Inflammatory macrophage treated with lipopolysaccharide for 1 hour (primary cell): ENCODE measurements around the gene CASK.
A peak's percentile ranks its signal among the peaks of the same experiment; 100 is the strongest.

Source experiments
- DNase-seq, 2 donors: peaks; one replicate each; pipeline ENCODE4 v3.0.0-alpha.2; 2020 to 2022

CASK gene

GRCh38 chrX:41722816-41723618 lies 200.3 kb downstream of the CASK start:
- DNase-seq = peak; percentile 49 to 59

- DNase-seq = no peak
Measured at GRCh38 chrX:41722214-41722613, 201.1 kb downstream of the CASK start.

DNA sequence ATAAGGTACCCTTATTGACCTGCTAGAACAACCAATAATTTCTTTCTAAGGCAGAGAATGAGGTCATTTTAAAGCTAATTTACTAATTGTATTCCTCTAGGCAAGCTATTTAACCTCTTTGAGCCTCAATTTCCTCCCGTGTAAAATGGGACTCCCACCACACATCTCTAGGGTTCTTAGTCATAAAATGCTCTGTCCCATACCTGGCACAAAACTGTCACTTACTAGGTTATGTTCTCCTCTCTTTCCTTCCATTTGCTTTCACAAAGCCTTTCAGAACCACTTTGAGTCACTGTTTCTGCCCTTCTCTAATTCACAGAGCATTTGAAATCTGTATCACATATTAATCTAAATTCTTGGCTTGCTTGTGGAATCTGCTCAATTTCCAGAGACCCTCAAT lies 201.8 kb downstream of the CASK start:
- no peak for DNase-seq

DNA sequence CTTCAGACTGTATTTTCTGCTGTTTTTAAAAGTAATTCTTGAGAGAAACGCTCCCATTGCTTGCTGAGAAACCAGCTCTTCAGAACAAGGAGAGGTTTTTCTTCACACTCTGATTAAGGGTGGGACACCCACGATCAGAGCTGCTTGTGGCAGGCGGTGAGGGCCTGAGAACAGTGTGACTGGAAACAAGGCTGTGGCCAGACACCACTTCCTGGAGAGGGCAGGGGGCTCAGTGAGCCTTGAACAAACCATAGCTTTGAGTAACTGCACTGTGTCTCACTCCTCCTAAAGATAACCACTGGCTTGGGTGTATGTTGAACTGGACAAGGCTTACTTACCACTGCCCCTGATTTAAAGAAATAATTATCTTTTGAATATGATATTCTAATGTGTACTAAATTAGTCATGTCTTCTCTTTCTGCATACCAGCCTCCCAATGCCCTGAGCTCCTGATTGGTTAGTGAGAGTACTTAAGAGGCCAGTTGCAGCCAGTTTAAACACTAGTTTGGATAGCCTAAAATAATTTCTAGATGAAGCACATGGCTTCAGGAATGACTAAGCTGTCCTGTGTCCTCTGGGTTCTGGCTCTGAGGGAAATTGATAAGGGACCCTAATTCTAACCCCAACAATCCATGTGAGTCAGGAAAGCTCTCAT lies 203.1 kb downstream of the CASK start:
- DNase-seq = no peak

- peak in 1 of 2 donors; percentile 32 for DNase-seq
Measured at GRCh38 chrX:41719610-41720009, 203.7 kb downstream of the CASK start.

- no peak for DNase-seq
Measured at GRCh38 chrX:41718481-41719235, 204.7 kb downstream of the CASK start.

DNA sequence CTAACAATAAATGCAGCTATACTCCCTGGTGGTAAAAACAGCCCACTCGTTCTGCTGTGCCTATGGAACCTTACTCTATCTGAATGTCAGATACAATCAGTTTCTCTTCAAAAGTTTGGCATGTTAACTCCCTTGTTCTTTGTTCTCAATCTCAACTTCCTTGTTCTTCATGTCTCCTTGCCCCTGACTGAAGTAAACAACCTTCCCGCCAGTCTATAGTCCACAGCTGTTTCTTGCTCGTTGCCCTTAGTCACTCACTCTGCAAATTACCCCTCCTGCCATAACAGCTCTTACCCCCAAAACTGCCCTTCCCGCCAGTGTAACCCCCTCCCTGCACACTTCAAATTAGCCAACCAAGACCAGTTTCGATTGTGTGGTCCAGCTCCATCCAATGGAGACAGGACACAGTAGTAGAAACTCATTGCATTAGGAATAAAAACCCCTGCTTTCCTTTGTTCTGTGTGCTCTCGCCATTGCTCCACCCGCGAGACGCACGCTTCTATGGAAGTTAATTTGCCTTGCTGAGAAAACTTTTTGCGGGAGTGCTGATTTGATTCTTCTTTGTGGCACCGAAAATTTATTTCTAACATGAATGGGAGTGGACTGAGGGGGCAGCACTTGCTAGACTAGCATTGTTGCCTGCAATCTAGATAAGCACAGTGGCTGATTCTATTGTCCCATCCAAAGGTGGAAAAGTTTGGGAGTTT lies 206.4 kb downstream of the CASK start:
- DNase-seq = no peak

- no peak for DNase-seq
Measured at GRCh38 chrX:41716222-41716621, 207.1 kb downstream of the CASK start.

DNA sequence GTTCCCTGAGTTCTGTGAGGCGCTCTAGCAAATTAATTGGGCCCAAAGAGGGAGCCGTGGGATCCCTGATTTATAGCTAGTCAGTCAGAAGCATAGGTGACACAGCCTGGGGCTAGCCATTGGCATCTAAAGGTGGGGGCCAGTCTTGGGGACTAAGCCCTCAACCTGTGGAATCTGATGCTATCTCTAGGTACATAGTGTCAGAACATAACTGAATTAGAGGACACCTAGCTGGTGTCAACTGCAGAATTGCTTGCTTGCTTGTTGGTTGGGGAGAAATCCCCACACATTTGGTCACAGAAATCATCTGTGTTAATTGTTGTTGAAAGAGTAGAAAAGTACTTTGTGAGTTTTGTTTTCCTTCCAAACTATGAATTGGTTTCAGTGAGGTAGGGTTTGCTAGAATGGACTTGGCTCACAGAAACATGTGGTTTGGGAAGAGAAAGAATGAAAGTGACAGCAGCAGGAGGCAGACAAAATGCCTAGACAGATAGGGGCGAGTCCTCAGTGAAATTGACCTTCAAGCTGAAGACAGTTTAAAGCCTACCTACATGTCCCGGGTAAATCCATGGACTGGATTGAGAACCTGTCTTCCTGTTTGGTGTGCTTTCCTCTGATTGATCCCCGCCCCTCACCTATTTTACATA lies 212.2 kb downstream of the CASK start:
- no peak for DNase-seq

- DNase-seq = no peak
Measured at GRCh38 chrX:41708486-41708885, 214.9 kb downstream of the CASK start.

DNA sequence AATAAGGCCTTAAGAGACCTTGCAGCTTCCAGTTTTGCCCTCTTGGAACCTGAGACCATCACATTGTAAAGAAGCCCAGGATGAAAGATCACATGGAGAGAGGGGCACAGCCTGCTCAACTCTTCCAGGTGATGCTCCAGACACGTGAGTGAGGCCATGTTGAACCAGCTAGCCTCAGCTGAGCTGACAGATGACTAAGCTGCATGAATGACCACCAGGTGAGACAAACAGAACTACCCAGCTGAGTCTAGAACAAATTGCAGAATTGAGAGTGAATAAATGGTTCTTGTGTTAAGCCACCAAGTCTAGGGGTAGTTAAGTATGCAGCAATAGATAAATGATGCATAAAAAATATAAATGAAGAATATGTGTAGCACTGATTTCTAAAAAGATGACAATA lies 216.1 kb downstream of the CASK start:
- DNase-seq = no peak

DNA sequence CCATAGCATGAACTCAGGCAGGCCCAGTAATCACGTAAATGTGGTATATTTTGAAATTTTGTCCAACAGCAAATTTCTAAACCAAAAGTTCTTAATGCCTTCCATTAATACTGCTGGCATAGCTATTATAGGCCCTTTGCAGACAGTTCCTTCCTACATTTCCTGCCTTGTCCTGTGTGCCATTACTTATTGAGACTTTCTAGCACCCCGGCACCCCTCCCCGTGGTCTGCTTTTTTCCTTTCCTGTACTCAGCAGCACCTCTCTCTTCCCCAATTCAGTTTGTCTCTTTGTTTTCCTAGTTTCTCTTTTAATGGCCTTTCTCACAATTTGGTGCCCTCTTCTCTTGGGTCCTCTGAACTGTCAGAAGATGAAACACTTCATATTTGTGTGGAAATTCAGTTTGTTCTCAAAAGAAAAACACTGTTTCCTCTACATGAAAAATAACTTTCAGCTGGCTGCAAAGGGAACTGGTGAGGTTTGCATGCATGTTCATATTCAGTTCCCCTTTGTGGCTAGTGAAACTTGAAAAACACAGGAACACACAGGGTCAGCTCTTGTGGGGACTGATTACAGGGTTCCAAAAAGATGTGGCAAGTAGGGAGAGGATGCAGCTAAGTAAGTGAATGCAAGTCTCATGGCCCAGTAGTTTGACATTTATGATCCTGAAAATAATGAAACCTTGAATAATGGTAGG lies 217.5 kb downstream of the CASK start:
- peak; percentile 49 to 64 for DNase-seq

DNA sequence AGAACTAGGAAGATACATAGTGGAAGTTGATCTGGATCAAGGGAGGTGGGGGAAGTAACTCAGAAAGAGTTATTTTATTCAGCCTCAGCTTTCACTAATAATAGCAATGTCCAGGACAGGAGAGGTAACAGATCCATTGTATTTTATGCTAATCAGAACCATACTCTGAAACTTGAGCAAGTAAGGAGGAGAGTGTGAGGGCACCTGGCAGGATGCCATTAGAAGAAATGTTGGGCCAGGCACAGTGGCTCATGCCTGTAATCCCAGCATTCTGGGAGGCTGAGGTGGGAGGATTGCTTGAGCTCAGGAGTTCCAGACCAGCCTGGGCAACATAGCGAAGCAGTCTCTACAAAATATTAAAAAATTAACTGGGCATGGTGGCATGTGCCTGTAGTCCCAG lies 218.3 kb downstream of the CASK start:
- DNase-seq = no peak

- no peak for DNase-seq
Measured at GRCh38 chrX:41703574-41704029, 219.8 kb downstream of the CASK start.

DNA sequence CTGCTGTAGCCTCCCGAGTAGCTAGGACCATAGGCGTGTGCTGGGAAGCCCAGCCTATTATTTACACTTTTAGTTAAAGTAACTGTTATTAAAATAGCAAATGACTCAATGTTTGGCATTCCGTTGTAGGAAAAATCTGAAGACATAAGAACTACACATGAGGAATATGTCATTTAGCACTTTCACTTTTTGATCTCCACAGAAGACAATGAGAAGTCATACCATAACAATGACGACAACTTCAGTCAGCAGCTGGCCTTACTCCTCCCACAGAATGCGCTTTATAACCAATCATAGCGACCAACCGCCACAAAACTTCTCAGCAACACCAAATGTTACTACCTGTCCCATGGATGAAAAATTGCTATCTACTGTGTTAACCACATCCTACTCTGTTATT lies 227.9 kb downstream of the CASK start:
- no peak for DNase-seq

DNA sequence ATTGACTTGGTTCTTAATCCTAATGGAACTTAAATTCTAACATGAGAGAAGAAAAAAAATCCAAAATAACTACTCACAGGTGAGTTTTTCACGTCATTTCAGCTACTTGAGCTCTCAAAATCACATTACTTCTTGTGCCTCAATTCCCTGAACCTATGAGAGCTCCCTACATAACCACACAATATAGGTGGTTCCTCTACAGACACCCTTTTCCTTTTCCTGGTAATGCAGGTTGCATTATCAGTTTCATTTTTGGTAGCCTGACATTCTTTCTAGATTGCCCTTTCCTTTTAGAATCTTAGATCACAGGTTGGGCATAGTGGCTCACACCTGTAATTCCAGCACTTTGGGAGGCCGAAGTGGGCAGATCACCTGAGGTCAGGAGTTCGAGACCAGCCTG lies 230.3 kb downstream of the CASK start:
- no peak for DNase-seq

DNA sequence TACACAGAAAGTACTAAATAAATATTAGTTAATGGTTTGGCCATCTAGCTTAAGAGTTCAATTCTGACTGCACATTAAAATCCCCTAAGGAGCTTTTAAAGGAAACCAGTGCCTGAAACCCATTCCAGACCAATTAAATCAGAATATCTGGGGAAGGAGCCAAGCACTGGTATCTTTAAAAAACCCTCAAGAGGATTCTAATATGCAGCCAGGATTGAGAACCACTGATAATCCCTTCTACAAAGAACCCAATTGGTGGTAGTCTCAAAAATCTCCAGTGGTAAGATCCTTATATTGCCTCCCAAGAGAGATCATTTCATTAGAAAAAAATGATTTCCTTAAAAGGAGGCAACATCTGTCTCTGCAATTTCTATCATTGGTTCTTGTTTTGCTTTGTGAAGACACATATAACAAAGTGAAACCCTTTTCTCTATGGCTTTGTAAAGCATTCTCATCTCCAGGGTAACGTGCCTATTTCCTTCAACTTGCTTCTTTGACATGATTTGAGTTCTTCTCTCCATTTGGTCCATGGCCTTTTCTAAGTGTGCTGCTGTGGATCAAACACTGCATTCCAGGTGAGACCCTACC lies 231.1 kb downstream of the CASK start:
- no peak for DNase-seq

DNA sequence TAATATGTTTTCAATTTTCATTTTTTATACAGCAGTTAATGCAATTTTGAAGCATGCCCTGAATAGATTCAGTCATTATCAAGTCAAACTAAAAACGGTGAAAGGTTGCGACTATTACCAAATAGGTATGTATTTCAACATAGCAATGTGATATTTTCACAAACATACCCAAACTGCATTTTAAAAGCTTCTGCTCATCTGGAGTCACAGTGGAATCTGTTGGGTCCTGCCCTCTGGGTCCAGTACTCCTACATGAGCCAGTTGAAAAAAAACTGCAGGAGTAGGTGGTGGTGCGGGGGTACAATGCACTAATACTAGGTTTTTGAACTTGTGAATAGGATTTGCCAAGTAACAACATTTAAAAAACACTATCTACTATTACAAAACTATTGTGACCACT lies 233.6 kb downstream of the CASK start:
- DNase-seq = no peak

DNA sequence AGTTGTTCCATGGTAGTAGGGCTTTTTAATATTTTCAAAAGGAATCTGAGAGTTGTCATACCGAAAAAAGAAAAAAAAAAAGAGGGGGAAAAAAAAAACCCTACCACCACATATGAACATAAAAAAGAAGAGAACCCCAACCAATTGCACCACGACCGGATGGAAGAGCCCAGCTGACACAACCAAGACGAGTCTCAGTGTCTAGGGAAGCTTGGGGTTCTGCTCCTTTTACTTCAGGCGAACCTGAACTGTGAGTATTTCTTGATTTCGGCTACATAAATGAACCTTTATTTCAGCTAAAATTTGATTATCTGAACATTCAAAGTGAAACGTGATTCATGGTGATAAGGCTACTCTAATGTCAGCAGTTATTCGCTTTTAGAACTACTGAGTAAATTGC lies 234.5 kb downstream of the CASK start, which contains the start of gene GPR34:
GPR34 (plus strand) TSS at position 139 of the 400 bp plus-strand sequence. CDS start 6,661 bp downstream, outside the sequence.
- DNase-seq = peak; percentile 44 to 47

- DNase-seq = peak in 1 of 2 donors; percentile 29
Measured at GRCh38 chrX:41688156-41688555, 235.2 kb downstream of the CASK start.

DNA sequence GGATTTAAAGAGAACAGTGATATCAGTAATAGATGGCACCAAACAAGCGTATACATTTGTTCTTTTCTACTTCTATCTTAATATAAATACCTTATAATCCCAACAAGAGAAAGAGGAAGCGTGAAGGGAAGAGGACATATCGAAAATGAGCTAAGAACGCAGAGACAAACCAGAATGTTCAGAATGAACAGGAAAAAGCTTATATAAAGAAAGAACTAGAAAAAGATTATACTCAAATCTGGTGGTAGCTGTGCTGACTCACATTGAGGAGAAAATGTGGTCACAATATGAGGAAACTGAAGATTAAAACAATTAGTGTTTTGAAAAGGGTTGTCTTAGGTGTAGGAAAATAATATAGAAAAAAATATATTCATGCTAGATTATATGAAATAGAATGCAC lies 236.6 kb downstream of the CASK start:
- DNase-seq = peak in 1 of 2 donors; percentile 17
